HFFc6 (cell line): ENCODE measurements around the gene PPARGC1A. TPM values are rescaled to one million over a fixed set of nuclear protein-coding genes. Genes with fewer than 3 reads are reported as not detected.

ENCODE experiments used
- DNase-seq: peaks from one replicate; pipeline ENCODE4 v3.0.0-alpha.2; 2018
- H3K27ac Mint-ChIP-seq: 2 replicates; pipeline ENCODE4 v1.8.0; 2020; ENCODE audit warnings: mild to moderate bottlenecking, mixed read lengths
- H3K27me3 Mint-ChIP-seq: 2 replicates; pipeline ENCODE4 v1.8.0; 2021; ENCODE audit warnings: mild to moderate bottlenecking, moderate library complexity, mixed read lengths; ENCODE audit not compliant: insufficient read depth
- H3K36me3 Mint-ChIP-seq: 2 replicates; pipeline ENCODE4 v1.8.0; 2021; ENCODE audit warnings: low read depth, mixed read lengths
- H3K4me1 Mint-ChIP-seq: 2 replicates; pipeline ENCODE4 v1.8.0; 2020; ENCODE audit warnings: low read depth, mixed read lengths
- H3K4me3 Mint-ChIP-seq: 2 replicates; pipeline ENCODE4 v1.8.0; 2020; ENCODE audit warnings: mild to moderate bottlenecking, moderate library complexity, mixed read lengths
- H3K9me3 Mint-ChIP-seq: 2 replicates; pipeline ENCODE4 v1.8.0; 2020; ENCODE audit warnings: mild to moderate bottlenecking, mixed read lengths
- total RNA-seq, 6 experiments: library from RNA; stranded (reverse); fragmentation: NEBNext Ultra II Directional; extraction: Animal tissue kit (Norgen Biotek cat#: 25700); gene quantifications; 2 replicates in 1 of 6; 3 replicates in 5 of 6; pipeline ENCODE4 v1.2.3, GENCODE V29; 2021
- TF ChIP-seq, protein P1 (sequence below): fragments of 200-600 bp; sonication (generic); IDR thresholded peaks from 2 replicates; pipeline ENCODE4 v1.5.0; 2021; ENCODE audit warnings: antibody characterized with exemption, mild to moderate bottlenecking

Gene PPARGC1A
- total RNA-seq, 6 experiments from 2014 or later = not detected

GRCh38 chr4:23909671-23910070 lies 19.8 kb upstream of the PPARGC1A start:
- no peak overlapping the region for H3K27ac Mint-ChIP-seq
- no peaks in the 10 kb centered on the region; the same call in 1 of the 2 replicates for H3K27me3 Mint-ChIP-seq
- H3K4me3 Mint-ChIP-seq = no peak overlapping the region
- peaks cover 4% of the 10 kb centered on the region for H3K9me3 Mint-ChIP-seq
- DNase-seq = no peak
- TF ChIP-seq, protein P1, sequence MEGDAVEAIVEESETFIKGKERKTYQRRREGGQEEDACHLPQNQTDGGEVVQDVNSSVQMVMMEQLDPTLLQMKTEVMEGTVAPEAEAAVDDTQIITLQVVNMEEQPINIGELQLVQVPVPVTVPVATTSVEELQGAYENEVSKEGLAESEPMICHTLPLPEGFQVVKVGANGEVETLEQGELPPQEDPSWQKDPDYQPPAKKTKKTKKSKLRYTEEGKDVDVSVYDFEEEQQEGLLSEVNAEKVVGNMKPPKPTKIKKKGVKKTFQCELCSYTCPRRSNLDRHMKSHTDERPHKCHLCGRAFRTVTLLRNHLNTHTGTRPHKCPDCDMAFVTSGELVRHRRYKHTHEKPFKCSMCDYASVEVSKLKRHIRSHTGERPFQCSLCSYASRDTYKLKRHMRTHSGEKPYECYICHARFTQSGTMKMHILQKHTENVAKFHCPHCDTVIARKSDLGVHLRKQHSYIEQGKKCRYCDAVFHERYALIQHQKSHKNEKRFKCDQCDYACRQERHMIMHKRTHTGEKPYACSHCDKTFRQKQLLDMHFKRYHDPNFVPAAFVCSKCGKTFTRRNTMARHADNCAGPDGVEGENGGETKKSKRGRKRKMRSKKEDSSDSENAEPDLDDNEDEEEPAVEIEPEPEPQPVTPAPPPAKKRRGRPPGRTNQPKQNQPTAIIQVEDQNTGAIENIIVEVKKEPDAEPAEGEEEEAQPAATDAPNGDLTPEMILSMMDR = no peak
- H3K36me3 Mint-ChIP-seq = no peaks in the 10 kb centered on the region
- no peaks in the 10 kb centered on the region for H3K4me1 Mint-ChIP-seq

GRCh38 chr4:23906839-23907238 lies 17.0 kb upstream of the PPARGC1A start:
- Mint-ChIP-seq H3K27ac (no peak overlapping the region), H3K9me3 (peaks cover 9% of the 10 kb centered on the region), H3K4me3 (no peak overlapping the region), H3K27me3 (no peaks in the 10 kb centered on the region; the same call in none of the 2 replicates), H3K36me3 (no peaks in the 10 kb centered on the region), H3K4me1 (no peaks in the 10 kb centered on the region)
- TF ChIP-seq, protein P1 = no peak
- DNase-seq = no peak

DNA sequence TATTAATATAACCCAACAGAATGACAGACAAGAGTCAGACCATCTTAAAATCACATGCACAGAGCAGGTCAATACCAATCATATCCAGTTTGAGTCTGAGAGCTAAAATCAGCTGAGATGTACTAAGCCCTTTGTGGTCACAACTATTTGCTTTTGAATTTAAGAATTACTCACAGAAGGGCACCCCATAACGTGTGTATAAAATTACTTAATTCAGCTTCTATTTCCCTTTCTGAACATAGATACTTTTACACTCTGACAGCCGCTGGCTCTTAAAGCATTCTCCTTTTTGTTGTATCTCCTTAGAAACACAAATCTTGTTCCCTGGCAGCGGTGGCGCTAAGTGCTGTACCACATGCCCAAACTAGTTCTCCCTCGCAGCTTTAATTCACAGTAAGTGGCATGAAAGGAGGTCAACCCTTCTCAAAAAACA lies 14.8 kb upstream of the PPARGC1A start:
- Mint-ChIP-seq H3K4me1 (no peaks in the 10 kb centered on the region), H3K4me3 (no peak overlapping the region), H3K27ac (no peak overlapping the region), H3K9me3 (peaks cover 5% of the 10 kb centered on the region; the same call in 1 of the 2 replicates), H3K36me3 (no peaks in the 10 kb centered on the region), H3K27me3 (no peaks in the 10 kb centered on the region; the same call in none of the 2 replicates)
- TF ChIP-seq, protein P1 = no peak
- no peak for DNase-seq

DNA sequence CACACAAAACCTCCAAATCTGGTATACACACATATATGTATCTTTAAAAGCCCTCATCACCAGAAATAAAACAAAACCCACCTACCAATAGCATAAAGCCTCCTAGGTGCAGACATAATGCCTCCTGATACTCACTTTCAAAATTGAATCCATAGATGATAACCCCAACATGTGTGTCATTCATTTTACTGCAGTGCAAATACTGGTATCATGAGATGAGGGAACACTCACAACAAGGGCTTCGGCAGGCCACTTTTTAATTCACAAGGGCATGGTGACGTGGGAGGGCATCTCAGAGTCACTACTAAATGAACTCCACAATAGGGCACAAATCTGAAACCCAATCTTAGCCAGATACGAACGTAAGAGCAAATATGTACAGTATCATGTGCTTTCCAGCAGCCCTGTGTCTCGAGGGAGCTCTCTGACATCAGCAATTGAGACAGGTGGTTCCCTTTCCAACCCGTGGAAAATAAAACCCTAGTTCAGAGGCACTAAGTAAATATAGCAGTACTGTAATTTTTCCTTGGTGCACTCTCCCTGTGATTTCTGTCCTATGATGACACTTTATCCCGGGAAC lies 14.1 kb upstream of the PPARGC1A start:
- no peaks in the 10 kb centered on the region; the same call in none of the 2 replicates for H3K27me3 Mint-ChIP-seq
- no peaks in the 10 kb centered on the region for H3K36me3 Mint-ChIP-seq
- H3K27ac Mint-ChIP-seq = no peak overlapping the region
- H3K9me3 Mint-ChIP-seq = peaks cover 5% of the 10 kb centered on the region; the same call in 1 of the 2 replicates
- H3K4me3 Mint-ChIP-seq = no peak overlapping the region
- TF ChIP-seq, protein P1 = no peak
- no peaks in the 10 kb centered on the region for H3K4me1 Mint-ChIP-seq
- no peak for DNase-seq

GRCh38 chr4:23902222-23902804 lies 12.5 kb upstream of the PPARGC1A start:
- Mint-ChIP-seq H3K36me3 (no peaks in the 10 kb centered on the region), H3K4me3 (no peak overlapping the region), H3K27me3 (no peaks in the 10 kb centered on the region; the same call in none of the 2 replicates), H3K9me3 (peaks cover 11% of the 10 kb centered on the region; the same call in 1 of the 2 replicates), H3K4me1 (no peaks in the 10 kb centered on the region), H3K27ac (no peak overlapping the region)
- TF ChIP-seq, protein P1 = no peak
- DNase-seq = no peak
